Chondrocyte (in vitro differentiated cells): ENCODE measurements around the gene AEN. TPM values are rescaled to one million over a fixed set of nuclear protein-coding genes. Genes with fewer than 3 reads are reported as not detected.
A peak's percentile ranks its signal among the peaks of the same experiment; 100 is the strongest.

Experiments used
- DNase-seq: peaks from one replicate; pipeline ENCODE4 v3.0.0; 2021; ENCODE audit warnings: mixed read lengths, low spot score
- H3K27ac Mint-ChIP-seq: one replicate; pipeline ENCODE4 v1.8.0; 2021; ENCODE audit warnings: mild to moderate bottlenecking, moderate library complexity, mixed read lengths; ENCODE audit not compliant: unreplicated experiment
- H3K27me3 Mint-ChIP-seq: 2 replicates; pipeline ENCODE4 v1.8.0; 2021; ENCODE audit warnings: low read depth, mixed read lengths
- H3K36me3 Mint-ChIP-seq: 2 replicates; pipeline ENCODE4 v1.8.0; 2021; ENCODE audit warnings: low read depth, mixed read lengths
- H3K4me1 Mint-ChIP-seq: 2 replicates; pipeline ENCODE4 v1.8.0; 2021; ENCODE audit warnings: low read depth, mild to moderate bottlenecking, mixed read lengths
- H3K4me3 Mint-ChIP-seq: one replicate; pipeline ENCODE4 v1.8.0; 2021; ENCODE audit warnings: mild to moderate bottlenecking, moderate library complexity, mixed read lengths; ENCODE audit not compliant: unreplicated experiment
- H3K9me3 Mint-ChIP-seq: 2 replicates; pipeline ENCODE4 v1.8.0; 2021; ENCODE audit warnings: low read depth, mixed read lengths
- total RNA-seq: library from RNA; stranded (reverse); gene quantifications from 3 replicates; pipeline ENCODE4 v1.2.1, GENCODE V29; 2021
- TF ChIP-seq, protein P1 (sequence below): fragments of 200-600 bp; sonication (generic); IDR thresholded peaks from 2 replicates; pipeline ENCODE4 v1.5.0; 2021; ENCODE audit warnings: antibody characterized with exemption, mild to moderate bottlenecking, moderate library complexity

AEN gene
- total RNA-seq, 1 donor from 2014 or later = 30.2 TPM

DNA sequence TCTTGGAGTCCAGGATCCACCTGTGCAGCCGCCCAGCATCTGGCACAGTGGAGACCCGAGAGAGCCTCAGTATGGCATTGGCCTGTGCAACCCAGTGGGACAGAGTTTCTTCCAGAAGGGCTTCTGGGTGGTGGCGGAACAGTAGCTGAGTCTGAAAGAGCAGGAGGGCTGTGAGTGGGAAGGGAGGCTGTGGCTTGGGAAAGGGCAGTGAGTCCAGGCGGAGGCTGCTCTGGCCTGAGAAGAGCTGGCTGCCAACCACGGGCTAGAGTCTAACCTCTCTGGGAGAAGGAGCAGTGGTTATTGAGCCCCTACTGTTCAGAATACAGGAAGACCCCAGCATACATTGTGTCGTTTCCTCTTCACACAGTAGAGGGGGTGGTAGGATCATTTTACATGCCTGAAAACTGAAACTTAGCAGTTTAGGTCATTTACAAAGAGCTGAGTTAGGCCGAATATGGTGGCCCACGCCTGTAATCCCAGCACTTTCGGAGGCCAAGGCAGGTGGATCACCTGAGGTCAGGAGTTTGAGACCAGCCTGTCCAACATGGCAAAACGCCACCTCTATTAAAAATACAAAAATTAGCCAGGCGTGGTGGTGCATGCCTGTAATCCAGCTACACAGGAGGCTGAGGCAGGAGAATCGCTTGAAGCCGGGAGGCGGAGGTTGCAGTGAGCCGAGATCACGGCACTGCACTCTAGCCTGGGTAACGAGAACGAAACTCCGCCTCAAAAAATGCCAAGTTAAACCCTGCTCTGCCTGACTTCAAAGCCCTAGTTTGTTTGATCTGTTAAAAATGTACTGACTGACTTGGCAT, 3.2 kb downstream of the AEN start:
- DNase-seq = no peak
- Mint-ChIP-seq H3K27ac (peak overlapping the region; percentile 95), H3K27me3 (no peaks in the 10 kb centered on the region), H3K36me3 (peaks cover 8% of the 10 kb centered on the region), H3K9me3 (no peaks in the 10 kb centered on the region), H3K4me1 (peaks cover 53% of the 10 kb centered on the region), H3K4me3 (peak overlapping the region; percentile 41)
- TF ChIP-seq, protein P1, sequence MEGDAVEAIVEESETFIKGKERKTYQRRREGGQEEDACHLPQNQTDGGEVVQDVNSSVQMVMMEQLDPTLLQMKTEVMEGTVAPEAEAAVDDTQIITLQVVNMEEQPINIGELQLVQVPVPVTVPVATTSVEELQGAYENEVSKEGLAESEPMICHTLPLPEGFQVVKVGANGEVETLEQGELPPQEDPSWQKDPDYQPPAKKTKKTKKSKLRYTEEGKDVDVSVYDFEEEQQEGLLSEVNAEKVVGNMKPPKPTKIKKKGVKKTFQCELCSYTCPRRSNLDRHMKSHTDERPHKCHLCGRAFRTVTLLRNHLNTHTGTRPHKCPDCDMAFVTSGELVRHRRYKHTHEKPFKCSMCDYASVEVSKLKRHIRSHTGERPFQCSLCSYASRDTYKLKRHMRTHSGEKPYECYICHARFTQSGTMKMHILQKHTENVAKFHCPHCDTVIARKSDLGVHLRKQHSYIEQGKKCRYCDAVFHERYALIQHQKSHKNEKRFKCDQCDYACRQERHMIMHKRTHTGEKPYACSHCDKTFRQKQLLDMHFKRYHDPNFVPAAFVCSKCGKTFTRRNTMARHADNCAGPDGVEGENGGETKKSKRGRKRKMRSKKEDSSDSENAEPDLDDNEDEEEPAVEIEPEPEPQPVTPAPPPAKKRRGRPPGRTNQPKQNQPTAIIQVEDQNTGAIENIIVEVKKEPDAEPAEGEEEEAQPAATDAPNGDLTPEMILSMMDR = peak; percentile 74

DNA sequence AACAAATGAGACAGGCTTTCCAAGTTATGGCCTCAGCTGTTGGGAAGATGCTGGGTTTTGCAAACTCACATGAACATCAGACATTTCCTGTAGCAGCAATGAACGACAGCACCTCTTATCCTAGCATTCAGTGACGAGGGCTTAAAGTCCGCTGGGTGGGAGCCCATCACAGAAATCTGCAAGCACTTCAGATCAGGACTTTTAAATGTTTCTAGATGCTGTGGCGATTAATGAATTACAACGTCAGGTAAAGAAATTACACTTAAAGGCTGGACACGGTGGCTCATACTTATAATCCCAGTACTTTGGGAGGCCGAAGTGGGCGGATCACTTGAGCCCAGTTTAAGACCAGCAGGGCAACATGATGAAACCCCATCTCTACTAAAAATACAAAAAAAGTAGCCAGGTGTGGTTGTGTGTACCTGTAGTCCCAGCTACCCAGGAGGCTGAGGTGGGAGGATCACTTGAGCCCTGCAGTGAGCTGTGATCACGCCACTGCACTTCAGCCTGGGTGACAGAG, 3.9 kb downstream of the AEN start:
- TF ChIP-seq, protein P1 = no peak
- Mint-ChIP-seq H3K4me3 (no peak overlapping the region), H3K9me3 (no peaks in the 10 kb centered on the region), H3K36me3 (peaks cover 15% of the 10 kb centered on the region), H3K27me3 (no peaks in the 10 kb centered on the region), H3K4me1 (peaks cover 59% of the 10 kb centered on the region), H3K27ac (peak overlapping the region; percentile 22)
- no peak for DNase-seq

DNA sequence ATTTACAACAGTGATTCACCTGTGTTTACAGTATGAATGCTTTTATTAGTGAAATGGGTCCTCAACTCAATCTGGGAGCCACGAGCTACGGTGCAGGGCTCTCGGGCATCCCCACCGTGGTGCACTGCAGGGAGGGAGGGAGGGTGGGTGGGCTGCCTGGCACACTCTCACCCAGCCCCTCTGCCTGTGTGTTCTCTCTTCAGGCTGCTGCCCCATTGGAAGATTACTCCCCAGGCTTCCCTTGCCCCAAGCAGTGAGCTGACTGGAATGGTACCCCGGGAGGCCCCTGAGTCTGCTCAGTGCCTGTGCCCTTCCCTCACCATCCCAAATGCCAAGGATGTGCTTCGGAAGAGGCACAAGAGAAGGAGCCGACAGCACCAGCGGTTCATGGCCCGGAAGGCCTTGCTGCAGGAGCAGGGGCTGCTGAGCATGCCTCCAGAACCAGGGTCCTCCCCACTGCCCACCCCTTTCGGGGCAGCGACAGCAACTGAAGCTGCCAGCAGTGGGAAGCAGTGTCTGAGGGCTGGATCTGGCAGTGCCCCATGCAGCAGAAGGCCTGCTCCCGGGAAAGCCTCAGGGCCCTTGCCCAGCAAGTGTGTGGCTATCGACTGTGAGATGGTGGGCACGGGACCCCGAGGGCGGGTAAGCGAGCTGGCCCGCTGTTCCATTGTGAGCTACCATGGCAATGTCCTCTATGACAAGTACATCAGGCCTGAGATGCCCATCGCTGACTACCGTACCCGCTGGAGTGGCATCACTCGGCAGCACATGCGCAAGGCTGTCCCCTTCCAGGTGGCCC, 5.0 kb downstream of the AEN start:
- DNase-seq = no peak
- H3K27ac Mint-ChIP-seq = no peak overlapping the region
- no peaks in the 10 kb centered on the region for H3K27me3 Mint-ChIP-seq
- peaks cover 15% of the 10 kb centered on the region for H3K36me3 Mint-ChIP-seq
- H3K4me1 Mint-ChIP-seq = peaks cover 58% of the 10 kb centered on the region
- H3K9me3 Mint-ChIP-seq = no peaks in the 10 kb centered on the region
- TF ChIP-seq, protein P1 = no peak
- H3K4me3 Mint-ChIP-seq = no peak overlapping the region

DNA sequence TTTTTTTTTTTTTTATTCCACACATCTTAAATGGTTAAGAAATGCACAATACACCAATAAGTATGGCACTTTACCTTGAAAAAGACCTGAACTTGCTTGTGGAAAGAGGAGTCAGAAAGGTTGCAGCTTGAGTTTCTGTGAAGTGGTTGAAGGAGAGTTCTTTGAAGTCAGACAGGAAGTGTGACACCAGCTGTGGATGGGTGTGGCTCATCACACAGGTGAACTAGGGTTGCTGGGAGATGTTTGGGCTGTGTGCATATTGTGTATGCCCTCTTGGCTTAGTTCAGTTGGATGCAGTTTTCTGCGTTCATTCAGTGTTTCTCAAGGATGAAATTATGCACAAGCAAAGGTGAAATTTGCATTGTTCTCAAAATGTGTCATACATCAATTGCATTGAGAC, 6.3 kb downstream of the AEN start:
- TF ChIP-seq, protein P1 = no peak
- Mint-ChIP-seq H3K27ac (no peak overlapping the region), H3K36me3 (peaks cover 23% of the 10 kb centered on the region), H3K4me1 (peaks cover 53% of the 10 kb centered on the region), H3K27me3 (no peaks in the 10 kb centered on the region), H3K9me3 (no peaks in the 10 kb centered on the region), H3K4me3 (no peak overlapping the region)
- DNase-seq = no peak

DNA sequence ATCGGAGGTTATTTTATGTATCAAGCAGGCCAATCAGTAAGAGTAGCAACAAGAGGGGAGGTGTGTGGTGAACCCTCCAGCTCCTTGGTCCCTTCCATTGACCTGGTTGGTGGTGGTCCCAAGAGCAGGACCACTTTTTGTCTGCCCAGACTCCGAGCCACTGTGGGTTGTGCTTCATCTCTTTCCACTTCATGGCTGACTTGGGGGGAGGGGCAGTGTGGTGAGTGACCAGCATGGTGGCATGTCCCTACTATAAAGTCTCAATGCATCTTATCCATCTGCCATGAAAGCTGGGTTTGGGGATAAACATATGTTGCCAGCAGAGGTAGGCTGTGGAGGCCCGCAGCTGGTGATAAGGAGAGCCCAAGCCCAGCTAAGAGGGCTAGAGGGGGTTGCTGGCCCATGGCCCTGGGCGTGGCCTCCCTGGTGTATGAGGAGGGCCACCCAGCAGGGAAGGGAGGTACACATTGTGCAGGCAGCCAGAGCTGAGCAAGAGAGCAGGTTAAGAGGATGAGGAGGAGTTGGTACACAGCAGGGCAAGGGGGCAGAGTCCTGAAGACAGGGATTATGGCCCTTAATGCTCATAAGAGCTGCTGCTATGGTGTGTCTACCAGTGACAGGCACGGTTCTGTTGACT, 7.0 kb downstream of the AEN start:
- Mint-ChIP-seq H3K4me3 (no peak overlapping the region), H3K4me1 (peaks cover 46% of the 10 kb centered on the region), H3K27me3 (no peaks in the 10 kb centered on the region), H3K9me3 (no peaks in the 10 kb centered on the region), H3K27ac (no peak overlapping the region), H3K36me3 (peaks cover 26% of the 10 kb centered on the region)
- TF ChIP-seq, protein P1 = no peak
- DNase-seq = no peak
